AG04450 (cell line): ENCODE measurements around the gene ENDOU. TPM values are rescaled to one million over a fixed set of nuclear protein-coding genes. Genes with fewer than 3 reads are reported as not detected.

ENCODE experiments used
- CTCF ChIA-PET: fragments of 300-600, 350-600 bp; formaldehyde crosslinking; extraction: SDS; loops from one replicate; lab custom pipeline; 2022; ENCODE audit warnings: antibody characterized with exemption, inconsistent platforms; lab: Charles Lee
- POLR2A ChIA-PET: fragments of 350-600 bp; formaldehyde crosslinking; extraction: SDS; loops from one replicate; lab custom pipeline; 2021; ENCODE audit warnings: antibody characterized with exemption, inconsistent platforms; lab: Yijun Ruan, JAX
- DNase-seq: peaks from one replicate; pipeline ENCODE4 v3.0.0-alpha.2; 2011; ENCODE audit warnings: low read depth, low spot score
- H3K27ac ChIP-seq: one replicate; pipeline ENCODE4 v1.5.1; 2012; ENCODE audit warnings: low read depth, low read length, control low read depth
- H3K27me3 ChIP-seq: one replicate; pipeline ENCODE4 v1.6.0; 2012; ENCODE audit warnings: low read length; ENCODE audit not compliant: control insufficient read depth, insufficient read depth
- H3K4me3 ChIP-seq: 2 replicates; pipeline ENCODE4 v1.5.1; 2011; ENCODE audit warnings: mild to moderate bottlenecking, low read depth, low read length, control low read depth
- H3K9me3 ChIP-seq: 2 replicates; pipeline ENCODE4 v1.5.1; 2012; ENCODE audit warnings: low read length; ENCODE audit not compliant: control insufficient read depth, insufficient read depth
- CTCF ChIP-seq: IDR thresholded peaks from 2 replicates; pipeline ENCODE4 v1.5.1; 2011; ENCODE audit warnings: low read depth, low read length, control low read depth, inconsistent platforms
- polyA plus RNA-seq: library from polyadenylated mRNA; depleted of rRNA; stranded (reverse); fragments of >200 nt; gene quantifications from 2 replicates; pipeline ENCODE4 v1.2.3, GENCODE V29; 2011

ENDOU gene
- polyA plus RNA-seq, 1 experiment: 0.10 TPM

GRCh38 chr12:47751561-47751960 is 26.3 kb upstream of the ENDOU start:
- ChIA-PET POLR2A (interaction anchor here (1.8 kb wide), 1 partner anchor 17 kb away, joined by 5 read pairs; no protein-coding TSS in a partner anchor), CTCF (interaction anchor here (13.2 kb wide), 1 partner anchor 9 kb away, joined by 116 read pairs; no protein-coding TSS in a partner anchor)
- Histone ChIP-seq H3K9me3 (no peaks in the 10 kb centered on the region), H3K4me3 (no peak overlapping the region), H3K27me3 (peaks cover 4% of the 10 kb centered on the region), H3K27ac (no peak overlapping the region)
- no peak for DNase-seq
- no peak for TF ChIP-seq CTCF

GRCh38 chr12:47750916-47751470 is 25.7 kb upstream of the ENDOU start:
- ChIA-PET CTCF (interaction anchor here (13.2 kb wide), 1 partner anchor 8 kb away, joined by 116 read pairs; no protein-coding TSS in a partner anchor), POLR2A (interaction anchor here (1.8 kb wide), 1 partner anchor 17 kb away, joined by 5 read pairs; no protein-coding TSS in a partner anchor)
- no peaks in the 10 kb centered on the region for H3K9me3 ChIP-seq
- DNase-seq: no peak
- no peak overlapping the region for H3K4me3 ChIP-seq
- no peak for TF ChIP-seq CTCF
- no peak overlapping the region for H3K27ac ChIP-seq
- peaks cover 8% of the 10 kb centered on the region for H3K27me3 ChIP-seq

GRCh38 chr12:47750229-47750798 is 25.0 kb upstream of the ENDOU start:
- H3K27me3 ChIP-seq: peaks cover 15% of the 10 kb centered on the region
- DNase-seq: no peak
- ChIA-PET CTCF (interaction anchor here (1.0 kb wide), 1 partner anchor 8 kb away, joined by 5 read pairs; no protein-coding TSS in a partner anchor), POLR2A (no interaction called here)
- H3K27ac ChIP-seq: no peak overlapping the region
- no peak for TF ChIP-seq CTCF
- H3K9me3 ChIP-seq: no peaks in the 10 kb centered on the region
- no peak overlapping the region for H3K4me3 ChIP-seq

GRCh38 chr12:47748899-47749298 is 23.6 kb upstream of the ENDOU start:
- Histone ChIP-seq H3K9me3 (no peaks in the 10 kb centered on the region), H3K27me3 (peaks cover 26% of the 10 kb centered on the region), H3K27ac (no peak overlapping the region), H3K4me3 (no peak overlapping the region)
- no peak for TF ChIP-seq CTCF
- CTCF ChIA-PET: interaction anchor here (0.7 kb wide), 1 partner anchor 18 kb away, joined by 3 read pairs; no protein-coding TSS in a partner anchor
- POLR2A ChIA-PET: no interaction called here
- no peak for DNase-seq

- CTCF ChIA-PET: no interaction called here
- TF ChIP-seq CTCF: no peak
- POLR2A ChIA-PET: interaction anchor here (0.6 kb wide), 1 partner anchor 693 kb away, joined by 3 read pairs; no protein-coding TSS in a partner anchor
- H3K9me3 ChIP-seq: no peaks in the 10 kb centered on the region
- H3K4me3 ChIP-seq: no peak overlapping the region
- DNase-seq: no peak
- peaks cover 30% of the 10 kb centered on the region for H3K27me3 ChIP-seq
- no peak overlapping the region for H3K27ac ChIP-seq
Observed at GRCh38 chr12:47748507-47748828, 23.2 kb upstream of the ENDOU start.
